Right cardiac atrium (tissue), 5 donors: Measurements from ENCODE around the gene CFAP65. TPM values are rescaled to one million over a fixed set of nuclear protein-coding genes. Genes with fewer than 3 reads are reported as not detected.

Source experiments
- ATAC-seq, 2 donors: fragments of 200-7000 bp; cut with Tn5 transposase; one replicate each; pipeline versions ENCODE4 v1.8.0 to v1.9.1; 2020; ENCODE audit warnings: moderate library complexity in 2 of 2, mild to moderate bottlenecking in 1 of 2
- DNase-seq, 3 donors: peaks; one replicate each; pipeline ENCODE4 v3.0.0-alpha.2; 2020
- H3K27ac ChIP-seq: one replicate; pipeline ENCODE4 v1.5.1; 2013; ENCODE audit warnings: mild to moderate bottlenecking, low read length, control low read depth, moderate library complexity
- H3K27me3 ChIP-seq: one replicate; pipeline ENCODE4 v1.6.1; 2013; ENCODE audit not compliant: control insufficient read depth, insufficient read depth
- H3K4me1 ChIP-seq: one replicate; pipeline ENCODE4 v1.6.1; 2013; ENCODE audit warnings: low read length; ENCODE audit not compliant: control insufficient read depth, insufficient read depth
- H3K4me3 ChIP-seq: one replicate; pipeline ENCODE4 v1.5.1; 2013; ENCODE audit warnings: low read length, control low read depth
- H3K9me3 ChIP-seq: one replicate; pipeline ENCODE4 v1.6.1; 2013; ENCODE audit warnings: low read length; ENCODE audit not compliant: control insufficient read depth
- WGBS: extraction: QIAGEN DNeasy Blood & Tissue Kit; methylation state at CpG from one replicate; pipeline ENCODE4 v1.1.7; 2013; 5-methylcytosine and 5-hydroxymethylcytosine counted together
- intact Hi-C, 4 donors: fragments of 100-400 bp; cut with DNase I; formaldehyde crosslinking; loops; one replicate each; pipeline versions ENCODE4 v1.11.0 to v1.14.0; 2022 to 2023
- polyA plus RNA-seq: library from polyadenylated mRNA; stranded (reverse); fragments of 200-250 nt; gene quantifications from one replicate; pipeline ENCODE4 v1.2.3, GENCODE V29; 2013
- total RNA-seq, 4 donors: library from RNA; stranded (reverse); fragmentation: NEBNext Ultra II Directional; extraction: Animal tissue kit (Norgen Biotek cat#: 25700); gene quantifications; one replicate each; pipeline ENCODE4 v1.2.1, GENCODE V29; 2021
- donor health status: healthy with polysubstance abuse.
- donor health status: DM: no; HTN: yes; CAD: no.
- donor health status: DM: no; HTN: no; CAD: no.
- donor health status: DM: no; HTN: yes; CAD: no; lungs with severe emphysema.
- donor health status: DM: yes; HTN: yes; CAD: no.

The CFAP65 gene
- total and polyA plus RNA-seq, 5 donors, result not detected

- H3K9me3 ChIP-seq, result no peaks in the 10 kb centered on the region
- H3K27ac ChIP-seq, result no peak overlapping the region
- intact Hi-C loops, result no loop called here
- peaks cover 2% of the 10 kb centered on the region for H3K4me1 ChIP-seq
- no peaks in the 10 kb centered on the region for H3K27me3 ChIP-seq
- H3K4me3 ChIP-seq, result no peak overlapping the region
- no peak for ATAC-seq
- no peak for DNase-seq
- WGBS, result 96% methylated on average over 4 of the region's 4 CpGs
Measured at GRCh38 chr2:219078951-219079350, 37.6 kb upstream of the CFAP65 start.

GRCh38 chr2:219078126-219078525 lies 36.8 kb upstream of the CFAP65 start:
- H3K4me3 ChIP-seq, result no peak overlapping the region
- no peaks in the 10 kb centered on the region for H3K9me3 ChIP-seq
- H3K27me3 ChIP-seq, result no peaks in the 10 kb centered on the region
- 82% methylated on average over 3 of the region's 3 CpGs for WGBS
- intact Hi-C loops, result no loop called here
- H3K27ac ChIP-seq, result no peak overlapping the region
- ATAC-seq (no peak), DNase-seq (no peak)
- peaks cover 2% of the 10 kb centered on the region for H3K4me1 ChIP-seq

DNA sequence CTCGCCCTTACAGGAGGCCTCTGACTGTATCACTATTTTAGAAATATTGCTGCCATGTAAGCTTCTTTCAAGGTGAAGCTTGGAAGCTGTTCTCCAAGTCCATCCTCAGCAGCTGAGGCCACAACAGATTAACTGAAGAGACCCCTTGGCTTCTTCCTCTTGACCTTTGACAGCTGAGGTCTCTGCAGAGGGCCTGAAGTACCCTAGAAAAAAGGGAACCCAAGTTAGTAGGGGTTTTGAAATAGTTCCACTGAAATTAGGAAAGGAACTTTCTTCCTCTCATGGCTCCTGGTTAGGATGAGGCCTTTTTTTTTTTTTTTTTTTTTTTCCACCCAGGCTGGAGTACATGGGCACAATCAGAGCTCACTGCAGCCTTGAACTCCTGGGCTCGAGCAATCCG lies 34.9 kb upstream of the CFAP65 start:
- no peak overlapping the region for H3K4me3 ChIP-seq
- ATAC-seq (no peak), DNase-seq (no peak)
- no peaks in the 10 kb centered on the region for H3K27me3 ChIP-seq
- no peaks in the 10 kb centered on the region for H3K9me3 ChIP-seq
- H3K4me1 ChIP-seq, result no peaks in the 10 kb centered on the region
- H3K27ac ChIP-seq, result no peak overlapping the region
- intact Hi-C loops, result no loop called here
- WGBS, result 89% methylated on average over 3 of the region's 3 CpGs

DNA sequence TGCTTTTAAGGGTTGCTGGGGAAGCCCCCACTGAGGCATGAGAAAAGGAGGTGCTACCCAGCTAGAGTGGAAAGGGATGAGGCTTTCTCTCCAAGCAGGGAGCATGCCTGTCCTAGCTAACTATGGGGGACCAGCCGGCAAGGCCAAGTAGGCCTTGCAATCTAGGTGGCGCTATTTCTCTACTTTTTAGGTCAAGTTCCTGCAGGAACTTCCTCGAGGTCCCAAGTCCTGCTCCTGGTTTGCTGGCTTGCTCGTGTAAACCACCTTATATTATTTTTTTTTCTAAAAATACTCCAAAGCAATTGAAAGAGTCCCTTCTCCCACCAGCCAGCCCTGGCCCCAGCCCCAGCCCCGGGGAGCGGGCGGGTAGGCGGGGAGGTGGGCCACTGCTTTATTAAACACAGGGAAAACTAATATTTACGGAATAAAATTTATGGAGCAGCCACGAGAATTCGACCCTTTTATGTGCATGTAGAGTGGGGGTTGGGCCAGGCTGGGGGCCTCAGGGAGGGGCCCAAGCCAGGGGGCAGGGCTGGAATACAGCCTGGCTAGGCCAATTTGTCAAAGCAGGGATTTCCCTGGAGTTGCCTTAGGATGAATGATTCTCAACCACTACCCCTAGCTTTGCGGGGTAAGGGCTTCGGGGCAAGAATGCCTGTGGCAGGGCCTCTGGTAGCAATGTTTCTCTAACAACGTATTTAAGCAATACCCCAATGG lies 32.3 kb upstream of the CFAP65 start:
- WGBS, result 56% methylated on average over 14 of the region's 14 CpGs
- intact Hi-C loops, result loop anchor here in 1 of 4 donors (5.0 kb wide), 1 partner anchor 44 kb away; no protein-coding TSS in a partner anchor
- Histone ChIP-seq H3K4me3 (no peak overlapping the region), H3K9me3 (no peaks in the 10 kb centered on the region), H3K27ac (no peak overlapping the region), H3K4me1 (no peaks in the 10 kb centered on the region), H3K27me3 (no peaks in the 10 kb centered on the region)
- ATAC-seq (peak in 1 of 2 donors; percentile 46), DNase-seq (no peak)

- no peak overlapping the region for H3K27ac ChIP-seq
- H3K9me3 ChIP-seq, result no peaks in the 10 kb centered on the region
- H3K4me3 ChIP-seq, result no peak overlapping the region
- no peaks in the 10 kb centered on the region for H3K27me3 ChIP-seq
- no peaks in the 10 kb centered on the region for H3K4me1 ChIP-seq
- ATAC-seq (no peak), DNase-seq (no peak)
- 86% methylated on average over 9 of the region's 9 CpGs for WGBS
- intact Hi-C loops, result loop anchor here in 1 of 4 donors (5.0 kb wide), 1 partner anchor 45 kb away; no protein-coding TSS in a partner anchor
Measured at GRCh38 chr2:219072741-219073250, 31.5 kb upstream of the CFAP65 start.

GRCh38 chr2:219071131-219071816 lies 30.0 kb upstream of the CFAP65 start:
- DNase-seq (no peak), ATAC-seq (no peak)
- H3K4me3 ChIP-seq, result no peak overlapping the region
- H3K27me3 ChIP-seq, result no peaks in the 10 kb centered on the region
- no peaks in the 10 kb centered on the region for H3K4me1 ChIP-seq
- intact Hi-C loops, result loop anchor here in 1 of 4 donors (5.0 kb wide), 1 partner anchor 46 kb away; no protein-coding TSS in a partner anchor
- 82% methylated on average over 6 of the region's 6 CpGs for WGBS
- no peak overlapping the region for H3K27ac ChIP-seq
- no peaks in the 10 kb centered on the region for H3K9me3 ChIP-seq

- intact Hi-C loops, result no loop called here
- 73% methylated on average over 1 of the region's 1 CpG for WGBS
Measured at GRCh38 chr2:219065484-219065883, 24.2 kb upstream of the CFAP65 start.

DNA sequence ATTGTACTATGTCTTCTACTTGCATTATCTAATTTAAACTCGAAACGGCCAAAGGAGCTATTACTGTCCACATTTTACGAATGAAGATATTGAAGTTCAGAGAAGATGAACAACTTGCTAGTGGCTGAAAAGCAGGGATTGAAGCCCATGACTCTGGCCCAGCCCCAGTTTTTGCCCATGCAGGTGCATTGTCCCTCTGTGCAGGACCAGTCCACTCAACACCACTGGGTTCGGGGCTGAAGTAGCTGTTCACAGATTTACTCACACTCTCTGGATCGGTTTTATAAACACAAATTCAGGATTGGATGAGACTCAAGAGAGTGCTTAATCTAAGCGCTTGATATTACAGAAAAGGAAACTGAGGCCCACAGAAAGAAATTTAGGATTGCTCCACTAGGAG lies 20.8 kb upstream of the CFAP65 start:
- 61% methylated on average over 6 of the region's 6 CpGs for WGBS
- no peak overlapping the region for H3K27ac ChIP-seq
- H3K4me1 ChIP-seq, result peaks cover 6% of the 10 kb centered on the region
- ATAC-seq, result no peak
- no peaks in the 10 kb centered on the region for H3K9me3 ChIP-seq
- H3K4me3 ChIP-seq, result no peak overlapping the region
- no peaks in the 10 kb centered on the region for H3K27me3 ChIP-seq
- intact Hi-C loops, result no loop called here
- DNase-seq, result no peak

More at GRCh38 chr2:219065484-219065883, 24.2 kb upstream of the CFAP65 start:
- Histone ChIP-seq H3K4me3 (no peak overlapping the region), H3K9me3 (no peaks in the 10 kb centered on the region), H3K4me1 (no peaks in the 10 kb centered on the region), H3K27me3 (no peaks in the 10 kb centered on the region), H3K27ac (no peak overlapping the region)
- DNase-seq (no peak), ATAC-seq (no peak)

- ATAC-seq (peak in 1 of 2 donors; percentile 5), DNase-seq (peak in 1 of 3 donors; percentile 57)
- 1% methylated on average over 76 of the region's 76 CpGs for WGBS
- H3K9me3 ChIP-seq, result no peaks in the 10 kb centered on the region
- H3K27ac ChIP-seq, result no peak within 1 kb of the TSS
- H3K4me1 ChIP-seq, result peaks cover 6% of the 10 kb centered on the region
- intact Hi-C loops, result no loop called here
- peak within 1 kb of the TSS; percentile 41 for H3K4me3 ChIP-seq
- no peaks in the 10 kb centered on the region for H3K27me3 ChIP-seq
Measured at GRCh38 chr2:219060821-219061791, 19.8 kb upstream of the CFAP65 start, which contains the start of gene IHH. Gene IHH (minus strand): TSS chr2:219060921. CDS start chr2:219060467, 454 bp downstream.
